AG04449 (cell line): ENCODE measurements around the gene GNAL.

Source experiments
- CTCF ChIA-PET: fragments of 350-600 bp; formaldehyde crosslinking; extraction: SDS; loops from one replicate; lab custom pipeline; 2021; ENCODE audit warnings: antibody characterized with exemption; lab: Yijun Ruan, JAX
- POLR2A ChIA-PET: fragments of 400-600, 350-600 bp; formaldehyde crosslinking; extraction: SDS; loops from one replicate; lab custom pipeline; 2020; ENCODE audit warnings: antibody characterized with exemption, inconsistent platforms; lab: Yijun Ruan, JAX
- DNase-seq: peaks from one replicate; pipeline ENCODE4 v3.0.0-alpha.2; 2010; ENCODE audit warnings: low read depth, low spot score
- H3K4me3 ChIP-seq: 2 replicates; pipeline ENCODE4 v1.5.1; 2011; ENCODE audit warnings: low read depth, mild to moderate bottlenecking, control low read depth, low read length
- CTCF ChIP-seq: IDR thresholded peaks from one replicate; pipeline ENCODE4 v1.5.1; 2011; ENCODE audit warnings: mild to moderate bottlenecking, moderate library complexity, low read length, control low read depth, inconsistent platforms; ENCODE audit not compliant: insufficient read depth; ENCODE audit errors: missing control alignments

GNAL gene

GRCh38 chr18:11724781-11725180, 35.7 kb downstream of the GNAL start:
- no peak for TF ChIP-seq CTCF
- POLR2A ChIA-PET, result no interaction called here
- no peak overlapping the region for H3K4me3 ChIP-seq
- CTCF ChIA-PET, result interaction anchor here (2.1 kb wide), 1 partner anchor 8 kb away, joined by 9 read pairs; no protein-coding TSS in a partner anchor
- no peak for DNase-seq

GRCh38 chr18:11726556-11726955, 37.5 kb downstream of the GNAL start:
- DNase-seq, result no peak
- ChIA-PET POLR2A (no interaction called here), CTCF (interaction anchor here (0.8 to 5.2 kb wide), 4 partner anchors 11 to 312 kb away, joined by 3 to 28 read pairs (median 4); no protein-coding TSS in a partner anchor)

GRCh38 chr18:11728249-11728648, 39.2 kb downstream of the GNAL start:
- peak; percentile 2 for TF ChIP-seq CTCF
- ChIA-PET POLR2A (no interaction called here), CTCF (interaction anchor here (0.6 to 5.2 kb wide), 8 partner anchors 8 to 310 kb away, joined by 3 to 28 read pairs (median 6); no protein-coding TSS in a partner anchor)
- H3K4me3 ChIP-seq, result no peak overlapping the region
- no peak for DNase-seq

More at GRCh38 chr18:11726556-11726955, 37.5 kb downstream of the GNAL start:
- no peak for TF ChIP-seq CTCF
- no peak overlapping the region for H3K4me3 ChIP-seq

GRCh38 chr18:11729556-11729955, 40.5 kb downstream of the GNAL start:
- DNase-seq, result no peak
- ChIA-PET CTCF (interaction anchor here (0.7 to 5.2 kb wide), 5 partner anchors 11 to 870 kb away, joined by 3 to 28 read pairs (median 5); no protein-coding TSS in a partner anchor), POLR2A (no interaction called here)
- TF ChIP-seq CTCF, result no peak
- H3K4me3 ChIP-seq, result no peak overlapping the region

GRCh38 chr18:11733031-11733430, 44.0 kb downstream of the GNAL start:
- peak overlapping the region; percentile 44 for H3K4me3 ChIP-seq
- no peak for DNase-seq
- CTCF ChIA-PET, result interaction anchor here (0.6 to 6.3 kb wide), 38 partner anchors 8 to 883 kb away, joined by 3 to 114 read pairs (median 4); no protein-coding TSS in a partner anchor
- peak; percentile 93 for TF ChIP-seq CTCF
- POLR2A ChIA-PET, result no interaction called here

GRCh38 chr18:11736656-11737055, 47.6 kb downstream of the GNAL start:
- no peak for TF ChIP-seq CTCF
- DNase-seq, result no peak
- ChIA-PET CTCF (interaction anchor here (1.2 to 6.3 kb wide), 5 partner anchors 8 to 301 kb away, joined by 4 to 57 read pairs (median 6); no protein-coding TSS in a partner anchor), POLR2A (no interaction called here)
- H3K4me3 ChIP-seq, result no peak overlapping the region
